Esophagus muscularis mucosa (tissue), 4 donors: Measurements from ENCODE around the gene PRKAR1B. TPM values are rescaled to one million over a fixed set of nuclear protein-coding genes. Genes with fewer than 3 reads are reported as not detected.

Experiments used
- DNase-seq: peaks from one replicate; pipeline ENCODE4 v3.0.0-alpha.2; 2017; ENCODE audit errors: extremely low spot score
- H3K27ac ChIP-seq, 4 donors: fragments of 200-600 bp; sonication (generic); replicated peaks in 1 of 4; 1 replicate in 3 of 4; 2 replicates in 1 of 4; pipeline ENCODE4 v1.5.1; 2016 to 2019; ENCODE audit warnings: mild to moderate bottlenecking in 1 of 4
- H3K27me3 ChIP-seq, 4 donors: fragments of 200-600 bp; sonication (generic); one replicate each; pipeline versions ENCODE4 v1.5.1 to v1.6.0; 2016 to 2019
- H3K36me3 ChIP-seq, 4 donors: fragments of 200-600 bp; sonication (generic); one replicate each; pipeline ENCODE4 v1.5.1; 2016 to 2019
- H3K4me1 ChIP-seq, 4 donors: fragments of 200-600 bp; sonication (generic); one replicate each; pipeline ENCODE4 v1.5.1; 2016 to 2019
- H3K4me3 ChIP-seq, 4 donors: fragments of 200-600 bp; sonication (generic); 1 replicate in 2 of 4; 2 replicates in 2 of 4; pipeline ENCODE4 v1.5.1; 2016 to 2019; ENCODE audit warnings: mild to moderate bottlenecking in 4 of 4, moderate library complexity in 1 of 4
- H3K9me3 ChIP-seq, 4 donors: fragments of 200-600 bp; sonication (generic); 1 replicate in 3 of 4; 2 replicates in 1 of 4; pipeline ENCODE4 v1.5.1; 2016 to 2019
- EP300 ChIP-seq: sonication (generic); formaldehyde crosslinking; IDR thresholded peaks from one replicate; pipeline ENCODE4 v1.6.1; 2017; ENCODE audit warnings: antibody characterized with exemption
- POLR2A ChIP-seq: fragments of 450-650 bp; IDR thresholded peaks from one replicate; pipeline ENCODE4 v1.6.1; 2017; ENCODE audit warnings: antibody characterized with exemption, moderate library complexity, mild to moderate bottlenecking, low read depth
- POLR2AphosphoS5 ChIP-seq, 2 donors: sonication (generic); formaldehyde crosslinking; IDR thresholded peaks; one replicate each; pipeline ENCODE4 v1.6.1; 2017; ENCODE audit warnings: antibody characterized with exemption in 2 of 2
- WGBS: methylation state at CpG from one replicate; pipeline ENCODE4 v1.1.5; 2018; 5-methylcytosine and 5-hydroxymethylcytosine counted together
- intact Hi-C: fragments of 100-400 bp; cut with DNase I; formaldehyde crosslinking; loops from one replicate; pipeline ENCODE4 v1.15.1; 2023
- total RNA-seq, 4 donors: library from RNA; depleted of rRNA; stranded (reverse); fragments of >200 nt; gene quantifications; one replicate each; pipeline versions ENCODE4 v1.1.0 to v1.2.1, GENCODE V29; 2016
- TF ChIP-seq, protein P1 (sequence below), 3 experiments: fragments of 200-600 bp in 2 of 3; fragments of 450-650 bp in 1 of 3; sonication (generic) in 2 of 3; IDR thresholded peaks; one replicate each; pipeline ENCODE4 v1.5.1; 2017 to 2019; ENCODE audit warnings: antibody characterized with exemption in 3 of 3, mild to moderate bottlenecking in 2 of 3, moderate library complexity in 1 of 3

The PRKAR1B gene
- total RNA-seq, 4 donors from 2014 or later: 15.4 to 46.9 (median 31.4) TPM

DNA sequence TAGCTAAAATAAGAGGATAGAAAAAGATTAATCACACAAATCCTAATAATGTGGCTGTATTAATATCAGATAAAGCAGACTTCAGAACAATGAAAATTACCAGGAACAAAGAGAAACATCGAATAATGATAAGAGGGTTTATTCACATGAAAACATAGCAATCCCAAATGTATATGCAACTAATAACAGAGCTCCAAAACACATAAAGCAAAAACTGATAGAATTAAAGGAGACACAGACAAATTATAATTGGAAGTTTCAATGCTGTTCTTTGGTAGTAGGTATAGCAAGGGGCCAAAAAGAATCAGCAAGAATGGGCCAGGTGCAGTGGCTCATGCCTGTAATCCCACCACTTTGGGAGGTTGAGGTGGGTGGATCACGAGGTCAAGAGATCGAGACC, 24.0 kb downstream of the PRKAR1B start:
- H3K4me1 ChIP-seq: peaks cover 5 to 26% (median 11%) of the 10 kb centered on the region in 4 donors
- DNase-seq: no peak
- H3K27ac ChIP-seq: no peak overlapping the region
- no peaks in the 10 kb centered on the region for H3K36me3 ChIP-seq
- 98% methylated on average over 3 of the region's 3 CpGs for WGBS
- TF ChIP-seq POLR2A (no peak), EP300 (no peak), POLR2AphosphoS5 (IDR thresholded peaks at IDR 0.05) (no peak)
- TF ChIP-seq, protein P1, sequence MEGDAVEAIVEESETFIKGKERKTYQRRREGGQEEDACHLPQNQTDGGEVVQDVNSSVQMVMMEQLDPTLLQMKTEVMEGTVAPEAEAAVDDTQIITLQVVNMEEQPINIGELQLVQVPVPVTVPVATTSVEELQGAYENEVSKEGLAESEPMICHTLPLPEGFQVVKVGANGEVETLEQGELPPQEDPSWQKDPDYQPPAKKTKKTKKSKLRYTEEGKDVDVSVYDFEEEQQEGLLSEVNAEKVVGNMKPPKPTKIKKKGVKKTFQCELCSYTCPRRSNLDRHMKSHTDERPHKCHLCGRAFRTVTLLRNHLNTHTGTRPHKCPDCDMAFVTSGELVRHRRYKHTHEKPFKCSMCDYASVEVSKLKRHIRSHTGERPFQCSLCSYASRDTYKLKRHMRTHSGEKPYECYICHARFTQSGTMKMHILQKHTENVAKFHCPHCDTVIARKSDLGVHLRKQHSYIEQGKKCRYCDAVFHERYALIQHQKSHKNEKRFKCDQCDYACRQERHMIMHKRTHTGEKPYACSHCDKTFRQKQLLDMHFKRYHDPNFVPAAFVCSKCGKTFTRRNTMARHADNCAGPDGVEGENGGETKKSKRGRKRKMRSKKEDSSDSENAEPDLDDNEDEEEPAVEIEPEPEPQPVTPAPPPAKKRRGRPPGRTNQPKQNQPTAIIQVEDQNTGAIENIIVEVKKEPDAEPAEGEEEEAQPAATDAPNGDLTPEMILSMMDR (IDR thresholded peaks at IDR 0.05): no peak
- intact Hi-C loops: no loop called here
- no peaks in the 10 kb centered on the region for H3K9me3 ChIP-seq
- H3K4me3 ChIP-seq: no peak overlapping the region
- H3K27me3 ChIP-seq: no peaks in the 10 kb centered on the region

DNA sequence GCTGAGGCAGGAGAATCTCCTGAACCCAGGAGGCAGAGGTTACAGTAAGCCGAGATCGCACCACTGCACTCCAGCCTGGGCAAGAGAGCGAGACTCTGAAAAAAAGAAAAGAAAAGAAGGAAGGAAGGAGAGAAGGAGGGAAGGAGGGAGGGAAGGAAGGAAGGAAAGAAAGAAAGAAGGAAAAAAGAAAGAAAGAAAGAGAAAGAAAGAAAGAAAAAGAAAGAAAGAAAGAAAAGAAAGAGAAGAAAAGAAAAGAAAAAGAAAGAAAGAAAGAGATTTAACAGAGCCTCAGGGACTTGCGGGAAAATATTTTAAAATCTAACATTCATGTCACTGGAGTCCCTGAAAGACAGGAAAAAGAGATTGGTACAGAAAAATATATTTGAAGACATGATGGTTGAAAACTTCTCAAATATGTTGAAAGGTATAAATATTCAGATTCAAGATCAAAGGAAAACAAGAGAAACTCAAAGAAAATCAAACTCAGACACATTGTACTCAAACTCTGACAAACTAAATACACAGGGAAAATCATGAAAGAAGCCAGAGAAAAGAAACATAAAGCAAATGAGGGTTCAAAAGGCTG, 25.9 kb downstream of the PRKAR1B start:
- no peak for TF ChIP-seq POLR2A
- no peak for TF ChIP-seq EP300
- TF ChIP-seq, protein P1 (IDR thresholded peaks at IDR 0.05): no peak
- TF ChIP-seq POLR2AphosphoS5 (IDR thresholded peaks at IDR 0.05): no peak
- H3K27ac ChIP-seq: no peak overlapping the region
- intact Hi-C loops: no loop called here
- no peaks in the 10 kb centered on the region for H3K27me3 ChIP-seq
- WGBS: 81% methylated on average over 4 of the region's 4 CpGs
- no peak overlapping the region for H3K4me3 ChIP-seq
- H3K36me3 ChIP-seq: no peaks in the 10 kb centered on the region
- no peaks in the 10 kb centered on the region for H3K9me3 ChIP-seq
- H3K4me1 ChIP-seq: peaks cover 11 to 38% (median 19%) of the 10 kb centered on the region in 4 donors
- no peak for DNase-seq

DNA sequence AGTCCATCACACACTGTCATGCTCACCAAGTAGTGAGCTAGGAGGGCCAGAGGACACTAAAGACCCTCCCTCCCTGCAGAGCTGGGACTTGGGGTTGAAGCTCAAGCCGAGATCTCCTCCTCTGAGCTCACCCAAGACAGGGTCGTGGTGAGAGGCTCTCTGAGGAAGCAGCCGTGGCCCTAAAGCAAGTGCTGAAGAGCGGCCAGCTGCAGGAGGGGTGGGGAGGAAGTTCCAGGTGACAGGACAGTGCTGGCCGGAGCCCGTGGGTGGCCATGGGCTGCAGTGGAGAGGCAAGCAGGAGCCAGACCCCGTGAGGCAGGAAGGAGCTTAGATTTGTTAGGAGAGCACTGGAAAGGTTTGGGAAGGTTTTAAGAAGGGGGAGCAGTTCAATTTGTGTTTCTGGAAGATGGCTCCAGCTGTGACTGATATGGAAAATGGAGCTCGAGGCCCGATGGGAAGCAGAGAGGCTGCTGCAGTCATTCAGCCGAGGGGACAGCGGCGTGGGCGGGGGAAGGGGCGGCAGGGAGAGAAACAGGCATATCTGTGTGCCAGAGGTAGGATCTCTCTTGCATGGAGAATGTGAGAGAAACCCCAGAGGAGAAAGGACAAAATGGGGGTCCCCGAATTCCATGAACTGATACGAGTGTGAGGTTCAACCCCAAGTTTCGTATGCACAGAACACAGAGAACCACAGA, 27.5 kb downstream of the PRKAR1B start:
- H3K4me1 ChIP-seq: peaks cover 10 to 25% (median 11%) of the 10 kb centered on the region in 4 donors
- DNase-seq: no peak
- no peaks in the 10 kb centered on the region for H3K9me3 ChIP-seq
- no peaks in the 10 kb centered on the region for H3K36me3 ChIP-seq
- intact Hi-C loops: no loop called here
- no peak for TF ChIP-seq EP300
- TF ChIP-seq POLR2A: no peak
- no peak for TF ChIP-seq POLR2AphosphoS5 (IDR thresholded peaks at IDR 0.05)
- TF ChIP-seq, protein P1 (IDR thresholded peaks at IDR 0.05): no peak
- H3K27ac ChIP-seq: peak overlapping the region in 2 of 4 donors; percentile 35 to 39
- no peaks in the 10 kb centered on the region for H3K27me3 ChIP-seq
- no peak overlapping the region for H3K4me3 ChIP-seq
- WGBS: 71% methylated on average over 17 of the region's 17 CpGs

DNA sequence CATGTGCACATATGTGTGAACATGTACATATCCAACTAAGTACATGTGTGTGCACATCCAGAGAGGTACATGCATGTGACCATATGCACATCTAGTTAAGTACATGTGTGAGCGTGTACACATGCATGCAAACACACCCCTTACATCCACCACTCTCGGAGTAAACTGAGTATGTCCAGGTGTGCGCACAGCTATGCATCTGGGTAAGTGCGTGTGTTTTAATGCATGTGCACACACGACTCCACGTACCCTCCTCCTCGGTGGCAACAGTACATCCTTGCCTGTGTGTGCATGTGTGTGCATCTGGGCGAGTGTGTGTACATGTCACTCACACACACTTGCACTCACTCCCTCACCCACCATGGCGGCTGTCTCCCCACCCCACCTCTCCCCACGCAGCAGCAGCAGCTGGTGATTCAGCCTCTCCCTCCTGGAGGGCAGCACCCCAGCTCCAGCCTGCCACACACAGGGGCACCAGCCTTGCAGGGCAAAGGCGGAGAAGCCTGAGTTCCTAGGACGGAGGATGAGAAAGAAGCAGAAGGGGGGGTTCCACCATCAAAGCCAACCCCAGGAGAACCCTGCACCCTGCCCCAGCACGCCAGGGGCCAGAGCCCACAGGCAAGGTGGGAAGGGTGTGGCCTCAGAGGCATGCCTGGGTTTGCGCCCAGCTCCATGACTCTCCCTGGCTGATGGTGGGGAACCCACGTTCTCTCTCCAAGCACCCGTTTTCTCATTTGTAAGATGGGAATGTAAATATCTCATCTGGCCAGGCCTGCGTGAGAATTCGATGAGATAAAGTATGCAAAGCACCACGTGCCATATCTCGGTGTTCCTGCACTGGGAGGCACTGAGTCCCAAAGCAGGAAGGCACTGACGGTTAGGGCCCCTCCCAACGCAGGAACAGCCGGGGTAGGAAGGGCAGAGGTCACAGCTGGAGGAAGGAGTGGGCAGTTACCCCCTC, 28.3 kb downstream of the PRKAR1B start:
- H3K36me3 ChIP-seq: no peaks in the 10 kb centered on the region
- H3K9me3 ChIP-seq: no peaks in the 10 kb centered on the region
- no peak for DNase-seq
- no peak overlapping the region for H3K4me3 ChIP-seq
- TF ChIP-seq POLR2AphosphoS5 (IDR thresholded peaks at IDR 0.05) (peak in 1 of 2 donors; percentile 37), POLR2A (no peak)
- TF ChIP-seq, protein P1 (IDR thresholded peaks at IDR 0.05): no peak
- 78% methylated on average over 23 of the region's 23 CpGs for WGBS
- intact Hi-C loops: no loop called here
- no peaks in the 10 kb centered on the region for H3K27me3 ChIP-seq
- peaks cover 10 to 25% (median 11%) of the 10 kb centered on the region in 4 donors for H3K4me1 ChIP-seq
- peak overlapping the region in 1 of 4 donors; percentile 10 for H3K27ac ChIP-seq
